Progenitor cell of endocrine pancreas (in vitro differentiated cells): ENCODE results near the gene SERPING1. TPM values are rescaled to one million over a fixed set of nuclear protein-coding genes. Genes with fewer than 3 reads are reported as not detected.
A peak's percentile ranks its signal among the peaks of the same experiment; 100 is the strongest.

Experiments
- DNase-seq: peaks from one replicate; pipeline ENCODE4 v3.0.0; 2021; ENCODE audit warnings: low spot score; ENCODE audit not compliant: unreplicated experiment
- H3K27ac Mint-ChIP-seq: 2 replicates; pipeline ENCODE4 v1.8.0; 2021; ENCODE audit warnings: mild to moderate bottlenecking, moderate library complexity, mixed read lengths
- H3K27me3 Mint-ChIP-seq: 2 replicates; pipeline ENCODE4 v1.8.0; 2021; ENCODE audit warnings: mixed read lengths
- H3K36me3 Mint-ChIP-seq: 2 replicates; pipeline ENCODE4 v1.8.0; 2022; ENCODE audit warnings: mixed read lengths; ENCODE audit not compliant: insufficient read depth
- H3K4me1 Mint-ChIP-seq: 2 replicates; pipeline ENCODE4 v1.8.0; 2021; ENCODE audit warnings: low read depth, mixed read lengths
- H3K4me3 Mint-ChIP-seq: 2 replicates; pipeline ENCODE4 v1.8.0; 2021; ENCODE audit warnings: low read depth, mild to moderate bottlenecking, moderate library complexity, mixed read lengths
- H3K9me3 Mint-ChIP-seq: 2 replicates; pipeline ENCODE4 v1.8.0; 2021; ENCODE audit warnings: low read depth, mixed read lengths
- total RNA-seq: library from RNA; stranded (reverse); gene quantifications from 2 replicates; pipeline ENCODE4 v1.2.1, GENCODE V29; 2021
- TF ChIP-seq, protein P1 (sequence below): fragments of 200-600 bp; sonication (generic); IDR thresholded peaks from one replicate; pipeline ENCODE4 v1.5.0; 2021; ENCODE audit warnings: antibody characterized with exemption, mild to moderate bottlenecking; ENCODE audit not compliant: unreplicated experiment

Gene SERPING1
- total RNA-seq, 1 donor from 2014 or later = 190 TPM

DNA sequence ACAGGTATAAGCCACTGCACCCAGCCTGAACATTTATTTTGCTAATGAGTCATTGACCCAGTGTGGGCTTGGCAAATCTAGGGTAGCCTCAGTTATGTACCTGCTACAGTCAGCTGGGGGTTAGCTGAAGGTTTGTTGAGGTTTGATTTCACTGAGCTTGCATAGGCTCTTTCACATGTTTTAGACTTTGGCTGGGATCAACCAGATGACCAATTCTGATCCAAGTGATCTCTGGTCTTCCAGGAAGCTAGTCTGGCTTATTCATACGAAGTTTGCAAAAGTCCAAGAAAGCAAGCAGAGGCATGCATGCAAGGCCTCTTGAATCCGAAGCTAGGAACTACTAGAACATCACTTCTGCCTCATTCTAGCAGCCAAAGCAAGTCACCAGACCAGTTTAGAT, 21.0 kb downstream of the SERPING1 start:
- H3K4me3 Mint-ChIP-seq = no peak overlapping the region
- no peak for DNase-seq
- no peaks in the 10 kb centered on the region for H3K27me3 Mint-ChIP-seq
- TF ChIP-seq, protein P1, sequence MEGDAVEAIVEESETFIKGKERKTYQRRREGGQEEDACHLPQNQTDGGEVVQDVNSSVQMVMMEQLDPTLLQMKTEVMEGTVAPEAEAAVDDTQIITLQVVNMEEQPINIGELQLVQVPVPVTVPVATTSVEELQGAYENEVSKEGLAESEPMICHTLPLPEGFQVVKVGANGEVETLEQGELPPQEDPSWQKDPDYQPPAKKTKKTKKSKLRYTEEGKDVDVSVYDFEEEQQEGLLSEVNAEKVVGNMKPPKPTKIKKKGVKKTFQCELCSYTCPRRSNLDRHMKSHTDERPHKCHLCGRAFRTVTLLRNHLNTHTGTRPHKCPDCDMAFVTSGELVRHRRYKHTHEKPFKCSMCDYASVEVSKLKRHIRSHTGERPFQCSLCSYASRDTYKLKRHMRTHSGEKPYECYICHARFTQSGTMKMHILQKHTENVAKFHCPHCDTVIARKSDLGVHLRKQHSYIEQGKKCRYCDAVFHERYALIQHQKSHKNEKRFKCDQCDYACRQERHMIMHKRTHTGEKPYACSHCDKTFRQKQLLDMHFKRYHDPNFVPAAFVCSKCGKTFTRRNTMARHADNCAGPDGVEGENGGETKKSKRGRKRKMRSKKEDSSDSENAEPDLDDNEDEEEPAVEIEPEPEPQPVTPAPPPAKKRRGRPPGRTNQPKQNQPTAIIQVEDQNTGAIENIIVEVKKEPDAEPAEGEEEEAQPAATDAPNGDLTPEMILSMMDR = no peak
- H3K27ac Mint-ChIP-seq = no peak overlapping the region
- H3K4me1 Mint-ChIP-seq = peaks cover 7% of the 10 kb centered on the region
- H3K36me3 Mint-ChIP-seq = peaks cover 22% of the 10 kb centered on the region
- no peaks in the 10 kb centered on the region for H3K9me3 Mint-ChIP-seq

GRCh38 chr11:57619331-57619730, 21.8 kb downstream of the SERPING1 start:
- Mint-ChIP-seq H3K4me1 (peaks cover 7% of the 10 kb centered on the region), H3K27me3 (no peaks in the 10 kb centered on the region), H3K4me3 (no peak overlapping the region), H3K9me3 (no peaks in the 10 kb centered on the region), H3K27ac (no peak overlapping the region), H3K36me3 (peaks cover 18% of the 10 kb centered on the region)
- TF ChIP-seq, protein P1 = peak; percentile 15
- no peak for DNase-seq

GRCh38 chr11:57620467-57620866, 23.0 kb downstream of the SERPING1 start:
- DNase-seq = no peak
- Mint-ChIP-seq H3K27ac (no peak overlapping the region), H3K4me1 (peaks cover 7% of the 10 kb centered on the region), H3K9me3 (no peaks in the 10 kb centered on the region), H3K4me3 (no peak overlapping the region), H3K36me3 (peaks cover 19% of the 10 kb centered on the region), H3K27me3 (no peaks in the 10 kb centered on the region)
- TF ChIP-seq, protein P1 = no peak

- H3K27ac Mint-ChIP-seq = no peak overlapping the region
- TF ChIP-seq, protein P1 = no peak
- no peaks in the 10 kb centered on the region for H3K9me3 Mint-ChIP-seq
- H3K27me3 Mint-ChIP-seq = no peaks in the 10 kb centered on the region
- peaks cover 15% of the 10 kb centered on the region for H3K36me3 Mint-ChIP-seq
- DNase-seq = no peak
- no peak overlapping the region for H3K4me3 Mint-ChIP-seq
- peaks cover 5% of the 10 kb centered on the region for H3K4me1 Mint-ChIP-seq
Measured at GRCh38 chr11:57622263-57622662, 24.8 kb downstream of the SERPING1 start.

DNA sequence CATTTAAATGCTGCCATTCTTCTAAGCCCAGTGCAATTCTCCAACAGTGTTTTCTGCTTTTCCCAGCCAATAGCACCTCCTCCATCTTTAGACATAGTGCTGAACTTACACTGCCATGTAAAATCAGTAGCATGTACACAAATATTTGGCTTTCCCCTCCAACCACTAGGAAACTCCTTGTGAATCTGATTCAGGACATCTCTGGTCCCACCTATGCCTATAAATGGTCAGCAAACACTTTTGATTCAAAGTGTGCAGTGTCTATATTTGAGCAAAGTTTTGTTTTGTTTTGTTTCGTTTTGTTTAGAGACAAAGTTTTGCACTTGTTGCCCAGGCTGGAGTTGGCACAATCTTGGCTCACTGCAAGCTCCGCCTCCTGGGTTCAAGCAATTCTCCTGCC, 27.4 kb downstream of the SERPING1 start:
- TF ChIP-seq, protein P1 = no peak
- no peak for DNase-seq
- Mint-ChIP-seq H3K27ac (no peak overlapping the region), H3K4me3 (no peak overlapping the region), H3K27me3 (no peaks in the 10 kb centered on the region), H3K4me1 (peaks cover 5% of the 10 kb centered on the region), H3K36me3 (peaks cover 10% of the 10 kb centered on the region), H3K9me3 (no peaks in the 10 kb centered on the region)
